Prostate gland (tissue), 2 donors: ENCODE results near the gene EFNA3. TPM values are rescaled to one million over a fixed set of nuclear protein-coding genes. Genes with fewer than 3 reads are reported as not detected.

ENCODE experiments used
- DNase-seq: peaks from one replicate; pipeline ENCODE4 v3.0.0-alpha.2; 2019; ENCODE audit warnings: low spot score
- H3K27ac ChIP-seq, 2 donors: fragments of 200-600 bp; sonication (generic); 2 replicates each; pipeline ENCODE4 v1.5.1; 2017 to 2019
- H3K27me3 ChIP-seq: fragments of 200-600 bp; sonication (generic); replicated peaks from 2 replicates; pipeline ENCODE4 v1.5.1; 2019; ENCODE audit not compliant: insufficient read depth
- H3K36me3 ChIP-seq, 2 donors: fragments of 200-600 bp; sonication (generic); 1 replicate in 1 of 2; 2 replicates in 1 of 2; pipeline versions ENCODE4 v1.5.1 to v1.8.1; 2017 to 2019
- H3K4me1 ChIP-seq: fragments of 200-600 bp; sonication (generic); replicated peaks from 2 replicates; pipeline ENCODE4 v1.5.1; 2019
- H3K4me3 ChIP-seq, 2 donors: fragments of 200-600 bp; sonication (generic); 2 replicates each; pipeline ENCODE4 v1.5.1; 2017 to 2019
- H3K9me3 ChIP-seq: fragments of 200-600 bp; sonication (generic); 2 replicates; pipeline ENCODE4 v1.5.1; 2017
- POLR2A ChIP-seq: fragments of 450-650 bp; IDR thresholded peaks from one replicate; pipeline ENCODE4 v1.6.1; 2016; ENCODE audit warnings: antibody characterized with exemption, mild to moderate bottlenecking
- POLR2AphosphoS5 ChIP-seq: sonication (generic); formaldehyde crosslinking; IDR thresholded peaks from one replicate; pipeline ENCODE4 v1.6.1; 2017; ENCODE audit warnings: antibody characterized with exemption
- WGBS: methylation state at CpG from one replicate; pipeline ENCODE4 v1.1.5; 2018; 5-methylcytosine and 5-hydroxymethylcytosine counted together
- intact Hi-C: fragments of 100-400 bp; cut with DNase I; formaldehyde crosslinking; loops from one replicate; pipeline ENCODE4 v1.14.2; 2022
- total RNA-seq, 2 donors: library from RNA; depleted of rRNA; stranded (reverse); fragments of >200 nt; gene quantifications; one replicate each; pipeline ENCODE4 v1.1.0, GENCODE V29; 2016
- TF ChIP-seq, protein P1 (sequence below), 4 experiments: fragments of 200-600 bp in 2 of 4; fragments of 450-650 bp in 2 of 4; sonication (generic) in 2 of 4; IDR thresholded peaks; 1 replicate in 3 of 4; 2 replicates in 1 of 4; pipeline ENCODE4 v1.5.1; 2016 to 2019; ENCODE audit warnings: antibody characterized with exemption in 4 of 4, mild to moderate bottlenecking in 2 of 4, moderate library complexity in 2 of 4

The EFNA3 gene
- total RNA-seq, 2 donors from 2014 or later = 5.9 to 8.4 TPM

GRCh38 chr1:155086128-155086741 is 7.6 kb downstream of the EFNA3 start:
- no peak for TF ChIP-seq POLR2A
- TF ChIP-seq, protein P1, sequence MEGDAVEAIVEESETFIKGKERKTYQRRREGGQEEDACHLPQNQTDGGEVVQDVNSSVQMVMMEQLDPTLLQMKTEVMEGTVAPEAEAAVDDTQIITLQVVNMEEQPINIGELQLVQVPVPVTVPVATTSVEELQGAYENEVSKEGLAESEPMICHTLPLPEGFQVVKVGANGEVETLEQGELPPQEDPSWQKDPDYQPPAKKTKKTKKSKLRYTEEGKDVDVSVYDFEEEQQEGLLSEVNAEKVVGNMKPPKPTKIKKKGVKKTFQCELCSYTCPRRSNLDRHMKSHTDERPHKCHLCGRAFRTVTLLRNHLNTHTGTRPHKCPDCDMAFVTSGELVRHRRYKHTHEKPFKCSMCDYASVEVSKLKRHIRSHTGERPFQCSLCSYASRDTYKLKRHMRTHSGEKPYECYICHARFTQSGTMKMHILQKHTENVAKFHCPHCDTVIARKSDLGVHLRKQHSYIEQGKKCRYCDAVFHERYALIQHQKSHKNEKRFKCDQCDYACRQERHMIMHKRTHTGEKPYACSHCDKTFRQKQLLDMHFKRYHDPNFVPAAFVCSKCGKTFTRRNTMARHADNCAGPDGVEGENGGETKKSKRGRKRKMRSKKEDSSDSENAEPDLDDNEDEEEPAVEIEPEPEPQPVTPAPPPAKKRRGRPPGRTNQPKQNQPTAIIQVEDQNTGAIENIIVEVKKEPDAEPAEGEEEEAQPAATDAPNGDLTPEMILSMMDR (IDR thresholded peaks at IDR 0.05) = peak; percentile 95 to 99 (median 96)
- peak overlapping the region; percentile 91 to 94 for H3K27ac ChIP-seq
- WGBS = 22% methylated on average over 23 of the region's 24 CpGs
- no peaks in the 10 kb centered on the region for H3K27me3 ChIP-seq
- peaks cover 23% of the 10 kb centered on the region for H3K4me1 ChIP-seq
- H3K36me3 ChIP-seq = no peaks in the 10 kb centered on the region
- H3K4me3 ChIP-seq = peak overlapping the region in 1 of 2 donors; percentile 57
- peak; percentile 61 for DNase-seq
- intact Hi-C loops = no loop called here
- H3K9me3 ChIP-seq = no peaks in the 10 kb centered on the region

GRCh38 chr1:155086856-155087535 is 8.4 kb downstream of the EFNA3 start:
- intact Hi-C loops = no loop called here
- 63% methylated on average over 8 of the region's 8 CpGs for whole genome bisulfite sequencing
- Histone ChIP-seq H3K9me3 (no peaks in the 10 kb centered on the region), H3K27ac (no peak overlapping the region), H3K4me1 (peaks cover 23% of the 10 kb centered on the region), H3K4me3 (no peak overlapping the region), H3K36me3 (no peaks in the 10 kb centered on the region), H3K27me3 (no peaks in the 10 kb centered on the region)
- no peak for DNase-seq
- TF ChIP-seq POLR2A (no peak), POLR2AphosphoS5 (no peak)
- TF ChIP-seq, protein P1 (IDR thresholded peaks at IDR 0.05) = no peak

GRCh38 chr1:155091071-155092051 is 12.7 kb downstream of the EFNA3 start:
- TF ChIP-seq POLR2A (no peak), POLR2AphosphoS5 (peak; percentile 60)
- TF ChIP-seq, protein P1 (IDR thresholded peaks at IDR 0.05) = peak; percentile 97 to 99 (median 98)
- DNase-seq = peak; percentile 63
- no peaks in the 10 kb centered on the region for H3K27me3 ChIP-seq
- H3K27ac ChIP-seq = no peak overlapping the region
- no peak overlapping the region for H3K4me3 ChIP-seq
- WGBS = 39% methylated on average over 18 of the region's 29 CpGs
- intact Hi-C loops = loop anchor here (2.0 kb wide), 1 partner anchor 35 kb away; the partner anchor contains the start of gene EFNA1
- no peaks in the 10 kb centered on the region for H3K9me3 ChIP-seq
- peaks cover 5% of the 10 kb centered on the region for H3K4me1 ChIP-seq
- H3K36me3 ChIP-seq = no peaks in the 10 kb centered on the region

DNA sequence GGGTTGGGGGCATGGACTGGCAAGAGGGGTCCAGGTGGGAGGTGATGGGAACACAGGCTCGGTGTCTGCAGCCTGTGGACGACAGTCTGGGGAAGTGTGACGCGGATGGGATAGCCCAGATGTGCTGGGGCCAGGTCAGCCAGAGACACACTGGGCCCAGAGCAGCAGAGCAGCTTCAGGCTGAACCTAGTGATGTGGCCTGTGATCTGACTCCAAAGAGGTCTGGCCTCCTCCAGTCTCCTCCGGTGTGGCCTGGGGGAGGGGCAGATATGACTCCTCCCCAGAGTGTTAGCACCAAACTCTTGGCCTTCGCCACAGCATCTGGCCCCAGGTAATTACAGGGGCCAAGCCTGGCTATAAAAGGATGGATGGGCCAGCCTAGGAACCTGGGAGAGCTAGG is 13.5 kb downstream of the EFNA3 start:
- peaks cover 5% of the 10 kb centered on the region for H3K4me1 ChIP-seq
- 79% methylated on average over 6 of the region's 6 CpGs for WGBS
- no peak for TF ChIP-seq POLR2AphosphoS5
- TF ChIP-seq POLR2A = no peak
- TF ChIP-seq, protein P1 (IDR thresholded peaks at IDR 0.05) = no peak
- no peak overlapping the region for H3K27ac ChIP-seq
- no peaks in the 10 kb centered on the region for H3K27me3 ChIP-seq
- DNase-seq = no peak
- no peaks in the 10 kb centered on the region for H3K9me3 ChIP-seq
- H3K4me3 ChIP-seq = no peak overlapping the region
- H3K36me3 ChIP-seq = no peaks in the 10 kb centered on the region
- intact Hi-C loops = loop anchor here (2.0 kb wide), 1 partner anchor 35 kb away; the partner anchor contains the start of gene EFNA1
